HG03045 (cell line): ENCODE results near the gene PIAS1.
"Not testable (repeated sequence)": the region's sequence is repeated elsewhere in the genome, so short reads cannot be mapped to it uniquely, and the experiment has no call there.

Experiments
- ATAC-seq: cut with Tn5 transposase; IDR thresholded peaks from one replicate; pipeline ENCODE4 v1.9.1; 2021; ENCODE audit warnings: mild to moderate bottlenecking, moderate library complexity; ENCODE audit not compliant: unreplicated experiment

PIAS1 gene

DNA sequence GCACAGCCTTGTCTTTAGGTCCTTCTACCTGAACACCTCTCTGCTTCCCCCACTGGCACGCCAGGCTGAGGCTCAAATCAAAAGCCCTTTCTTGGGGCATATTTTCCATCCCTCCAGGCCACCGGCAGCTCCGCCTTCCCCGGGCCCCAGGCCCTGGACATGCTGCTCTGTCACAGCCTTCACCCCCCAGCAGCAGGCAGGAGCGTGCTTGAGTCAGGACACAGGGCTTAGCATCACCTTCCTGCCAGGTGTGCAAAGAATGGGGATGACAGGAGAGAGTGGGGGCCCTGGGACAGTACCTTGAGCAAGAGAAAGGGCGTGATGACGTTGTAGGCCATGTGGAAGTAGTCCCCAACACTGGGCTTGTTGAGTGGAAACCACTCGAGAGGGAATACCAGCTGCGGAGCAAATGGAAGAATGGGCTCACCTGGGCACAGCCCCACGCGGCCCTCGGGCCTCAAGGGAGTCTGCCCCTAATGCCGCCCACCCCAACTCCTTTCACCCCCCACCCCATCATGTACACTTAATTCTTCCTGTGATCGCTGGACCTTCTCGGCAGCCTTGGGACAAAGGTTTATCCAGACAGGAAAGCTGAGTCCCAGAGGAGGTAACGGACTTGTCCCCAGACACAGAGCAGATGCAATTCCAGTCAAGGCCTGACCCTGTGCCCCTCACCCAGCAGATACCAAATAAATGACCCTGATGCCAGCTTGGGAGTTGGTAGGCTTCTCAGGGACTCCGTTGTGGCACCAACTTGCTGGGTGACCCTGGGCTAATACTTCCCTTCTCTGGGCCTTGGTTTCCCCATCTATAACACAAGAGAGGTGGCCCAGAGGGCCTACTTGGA lies 160.1 kb downstream of the PIAS1 start:
- ATAC-seq, result no peak

DNA sequence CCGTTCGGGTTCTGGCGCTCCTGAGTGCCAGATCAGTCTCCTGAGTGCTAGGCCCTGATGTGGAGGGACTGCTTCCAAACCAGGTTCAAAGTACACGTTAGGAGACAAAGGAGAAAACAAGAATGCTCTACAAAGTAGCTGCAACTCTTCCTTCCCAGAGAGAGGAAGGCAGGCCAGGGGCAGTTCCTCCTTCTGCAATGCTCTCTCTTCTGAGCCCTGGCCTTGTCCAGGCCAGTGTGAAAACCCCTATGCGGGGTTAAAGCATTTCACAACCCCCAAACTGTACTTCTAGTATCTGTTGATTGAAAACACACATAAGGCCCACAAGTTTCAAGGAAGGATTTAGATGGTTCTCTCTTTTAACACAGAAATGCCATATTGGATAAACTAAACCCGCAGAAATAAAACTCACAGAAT lies 160.7 kb downstream of the PIAS1 start:
- ATAC-seq, result no peak

GRCh38 chr15:68217341-68217740 lies 163.2 kb downstream of the PIAS1 start:
- no peak for ATAC-seq

DNA sequence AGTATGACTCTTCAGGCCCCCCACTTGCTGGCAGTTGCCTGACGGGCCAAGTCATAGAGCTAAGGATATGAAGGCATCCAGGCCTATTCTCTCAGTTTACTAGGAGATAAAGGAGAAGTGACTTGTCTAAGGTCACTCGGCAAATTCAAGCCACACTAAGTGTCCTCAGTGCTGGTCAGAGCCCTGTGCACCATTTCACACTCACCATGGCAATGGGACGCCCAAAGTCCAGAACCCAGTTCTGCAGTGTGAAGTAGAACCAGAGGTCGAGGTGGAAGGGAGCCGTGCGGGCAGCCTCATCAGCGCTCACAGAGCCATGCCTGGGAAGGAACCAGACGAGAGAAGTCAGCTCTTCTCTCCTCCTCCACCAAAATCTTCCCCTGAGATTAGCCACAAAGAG lies 164.2 kb downstream of the PIAS1 start:
- ATAC-seq, result no peak

- no peak for ATAC-seq
These were observed 165.0 kb downstream of the PIAS1 start for GRCh38 chr15:68218847-68219798.

- ATAC-seq, result no peak
These were observed 166.4 kb downstream of the PIAS1 start for GRCh38 chr15:68220489-68220888.

- no peak for ATAC-seq
These were observed 166.9 kb downstream of the PIAS1 start for GRCh38 chr15:68220967-68221366.

DNA sequence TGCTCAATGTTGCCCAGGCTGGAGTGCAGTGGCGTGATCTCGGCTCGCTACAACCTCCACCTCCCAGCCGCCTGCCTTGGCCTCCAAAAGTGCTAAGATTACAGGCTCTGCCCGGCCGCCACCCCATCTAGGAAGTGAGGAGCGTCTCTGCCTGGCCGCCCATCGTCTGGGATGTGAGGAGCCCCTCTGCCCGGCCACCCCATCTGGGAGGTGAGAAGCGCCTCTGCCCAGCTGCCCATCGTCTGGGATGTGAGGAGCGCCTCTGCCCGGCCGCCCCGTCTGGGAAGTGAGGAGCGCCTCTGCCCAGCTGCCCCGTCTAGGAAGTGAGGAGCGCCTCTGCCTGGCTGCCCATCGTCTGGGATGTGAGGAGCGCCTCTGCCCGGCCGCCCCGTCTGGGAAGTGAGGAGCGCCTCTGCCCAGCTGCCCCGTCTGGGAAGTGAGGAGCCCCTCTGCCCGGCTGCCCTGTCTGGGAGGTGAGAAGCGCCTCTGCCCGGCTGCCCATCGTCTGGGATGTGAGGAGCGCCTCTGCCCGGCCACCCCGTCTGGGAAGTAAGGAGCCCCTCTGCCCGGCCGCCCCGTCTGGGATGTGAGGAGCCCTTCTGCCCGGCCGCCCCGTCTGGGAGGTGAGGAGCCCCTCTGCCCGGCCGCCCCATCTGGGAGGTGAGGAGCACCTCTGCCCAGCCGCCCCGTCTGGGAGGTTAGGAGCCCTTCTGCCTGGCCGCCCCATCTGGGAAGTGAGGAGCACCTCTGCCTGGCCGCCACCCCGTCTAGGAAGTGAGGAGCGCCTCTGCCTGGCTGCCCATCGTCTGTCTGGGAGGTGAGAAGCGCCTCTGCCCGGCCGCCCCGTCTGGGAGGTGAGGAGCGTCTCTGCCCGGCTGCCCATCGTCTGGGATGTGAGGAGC lies 167.7 kb downstream of the PIAS1 start:
- ATAC-seq, result not testable (repeated sequence)

DNA sequence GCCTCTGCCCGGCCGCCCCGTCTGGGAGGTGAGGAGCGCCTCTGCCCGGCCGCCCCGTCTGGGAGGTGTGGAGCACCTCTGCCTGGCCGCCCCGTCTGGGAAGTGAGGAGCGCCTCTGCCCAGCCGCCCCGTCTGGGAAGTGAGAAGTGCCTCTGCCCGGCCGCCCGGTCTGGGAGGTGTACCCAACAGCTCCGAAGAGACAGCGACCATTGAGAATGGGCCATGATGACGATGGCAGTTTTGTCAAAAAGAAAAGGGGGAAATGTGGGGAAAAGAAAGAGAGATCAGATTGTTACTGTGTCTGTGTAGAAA lies 168.3 kb downstream of the PIAS1 start:
- ATAC-seq, result not testable (repeated sequence)

DNA sequence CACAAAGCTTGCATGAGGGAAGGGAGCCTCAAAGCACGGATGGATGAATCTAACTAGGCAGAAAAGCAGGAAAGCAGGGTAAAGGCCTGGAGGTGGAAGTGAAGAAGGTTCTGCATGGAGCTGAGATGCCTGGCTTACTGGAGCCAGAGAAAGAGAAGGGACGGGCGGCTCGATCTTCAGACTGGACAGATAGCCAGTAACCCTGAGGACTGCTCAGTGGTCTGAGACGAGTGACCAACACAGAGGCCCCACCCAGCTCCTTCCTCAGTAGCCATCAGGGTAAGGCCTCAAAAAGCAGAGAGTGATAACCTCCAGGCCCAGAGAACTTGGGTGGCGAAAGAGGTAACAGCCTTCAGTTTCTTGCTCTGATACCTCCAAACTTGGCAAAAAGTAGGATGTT lies 169.1 kb downstream of the PIAS1 start:
- no peak for ATAC-seq

DNA sequence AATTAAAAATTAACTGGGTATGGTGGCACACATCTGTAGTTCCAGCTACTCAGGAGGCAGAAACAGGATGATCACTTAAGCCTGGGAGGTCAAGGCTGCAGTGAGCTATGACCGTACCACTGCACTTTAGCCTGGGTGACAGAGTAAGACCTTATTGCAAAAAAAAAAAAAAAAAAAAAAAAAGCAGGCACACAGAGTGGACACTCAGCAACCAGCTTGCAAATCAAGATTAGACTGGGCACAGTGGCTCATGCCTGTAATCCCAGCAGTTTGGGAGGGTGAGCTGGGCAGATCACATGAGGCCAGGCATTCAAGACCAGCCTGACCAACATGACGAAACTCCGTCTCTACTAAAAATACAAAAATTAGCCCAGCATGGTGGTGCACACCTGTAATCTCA lies 170.0 kb downstream of the PIAS1 start:
- no peak for ATAC-seq

GRCh38 chr15:68224546-68225250 lies 170.6 kb downstream of the PIAS1 start:
- ATAC-seq, result no peak

DNA sequence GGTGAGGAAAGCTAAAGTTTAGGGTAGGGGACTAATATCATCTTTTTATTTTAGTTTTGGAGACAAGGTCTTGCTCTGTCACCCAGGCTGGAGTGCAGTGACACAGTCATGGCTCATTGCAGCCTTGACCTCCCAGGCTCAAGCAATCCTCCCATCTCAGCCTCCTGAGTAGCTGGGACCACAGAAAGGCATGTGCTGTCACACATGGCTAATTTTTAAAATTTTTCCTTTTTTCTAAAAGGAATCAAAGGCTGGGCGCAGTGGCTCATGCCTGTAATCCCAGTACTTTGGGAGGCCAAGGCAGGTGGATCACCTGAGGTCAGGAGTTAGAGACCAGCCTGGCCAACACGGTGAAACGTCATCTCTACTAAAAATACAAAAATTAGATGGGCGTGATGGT lies 171.3 kb downstream of the PIAS1 start:
- not testable (repeated sequence) for ATAC-seq

DNA sequence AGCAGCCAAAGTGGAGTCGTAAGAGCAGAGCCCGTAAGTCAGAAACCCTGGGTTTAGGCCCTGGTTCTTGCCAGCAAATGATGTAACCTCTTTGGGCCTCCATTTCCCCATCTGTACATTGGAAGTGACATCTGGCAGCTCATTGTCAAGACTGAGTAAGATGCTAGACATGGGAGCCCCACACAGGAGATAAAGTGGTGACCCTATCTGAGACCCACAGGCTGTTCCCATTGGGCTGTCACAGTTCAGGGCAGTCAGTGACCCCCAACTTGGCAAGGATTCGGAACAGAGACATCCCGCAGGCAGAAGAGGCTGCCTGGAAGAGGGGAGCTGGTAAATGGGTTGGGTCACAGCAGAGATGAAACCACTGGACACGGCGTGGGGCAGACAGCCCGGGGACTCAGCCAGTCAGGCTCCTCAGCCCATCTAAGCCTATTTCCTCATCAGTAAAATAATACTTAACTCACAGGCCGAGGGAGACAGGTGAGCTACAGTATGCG lies 173.6 kb downstream of the PIAS1 start:
- no peak for ATAC-seq

- ATAC-seq, result no peak
These were observed 174.2 kb downstream of the PIAS1 start for GRCh38 chr15:68228143-68228970.

- ATAC-seq, result peak; percentile 1
These were observed 174.9 kb downstream of the PIAS1 start for GRCh38 chr15:68228971-68229385.

GRCh38 chr15:68229386-68230156 lies 175.5 kb downstream of the PIAS1 start, which contains the start of gene CLN6:
Gene CLN6, minus strand, starts transcription at chr15:68229728. Its CDS starts 144 bp downstream, at chr15:68229584.
- peak; percentile 81 for ATAC-seq
